ENCODE measurements around the gene ITPR1.

DNA sequence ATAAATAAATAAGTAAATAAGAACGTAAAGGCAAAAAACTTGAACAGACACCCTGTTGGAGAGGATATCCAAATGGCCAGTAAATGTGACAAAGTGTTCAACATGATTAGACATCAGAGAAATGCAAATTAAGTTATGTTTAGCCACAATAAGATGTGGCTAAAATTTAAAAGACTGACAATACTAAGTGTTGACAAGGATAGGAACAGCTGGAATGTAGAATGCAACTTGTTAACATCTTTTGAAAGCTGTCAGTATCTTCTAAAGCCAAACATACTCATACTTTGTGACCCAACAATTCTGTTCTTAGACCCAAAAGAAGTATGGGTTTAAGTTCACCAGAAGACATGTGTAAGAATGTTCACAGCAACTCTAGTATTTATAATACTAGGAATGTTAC lies 197.1 kb downstream of the ITPR1 start:
- TF ChIP-seq, protein P1, sequence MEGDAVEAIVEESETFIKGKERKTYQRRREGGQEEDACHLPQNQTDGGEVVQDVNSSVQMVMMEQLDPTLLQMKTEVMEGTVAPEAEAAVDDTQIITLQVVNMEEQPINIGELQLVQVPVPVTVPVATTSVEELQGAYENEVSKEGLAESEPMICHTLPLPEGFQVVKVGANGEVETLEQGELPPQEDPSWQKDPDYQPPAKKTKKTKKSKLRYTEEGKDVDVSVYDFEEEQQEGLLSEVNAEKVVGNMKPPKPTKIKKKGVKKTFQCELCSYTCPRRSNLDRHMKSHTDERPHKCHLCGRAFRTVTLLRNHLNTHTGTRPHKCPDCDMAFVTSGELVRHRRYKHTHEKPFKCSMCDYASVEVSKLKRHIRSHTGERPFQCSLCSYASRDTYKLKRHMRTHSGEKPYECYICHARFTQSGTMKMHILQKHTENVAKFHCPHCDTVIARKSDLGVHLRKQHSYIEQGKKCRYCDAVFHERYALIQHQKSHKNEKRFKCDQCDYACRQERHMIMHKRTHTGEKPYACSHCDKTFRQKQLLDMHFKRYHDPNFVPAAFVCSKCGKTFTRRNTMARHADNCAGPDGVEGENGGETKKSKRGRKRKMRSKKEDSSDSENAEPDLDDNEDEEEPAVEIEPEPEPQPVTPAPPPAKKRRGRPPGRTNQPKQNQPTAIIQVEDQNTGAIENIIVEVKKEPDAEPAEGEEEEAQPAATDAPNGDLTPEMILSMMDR (IDR thresholded peaks at IDR 0.05): no peak
- TF ChIP-seq POLR2A (IDR thresholded peaks at IDR 0.05): no peak
